Stomach (tissue), 4 donors: ENCODE measurements around the gene KCNQ1.

Experiments used
- EP300 ChIP-seq: sonication (generic); formaldehyde crosslinking; IDR thresholded peaks from one replicate; pipeline ENCODE4 v1.6.1; 2017; ENCODE audit warnings: antibody characterized with exemption
- POLR2A ChIP-seq, 4 donors: fragments of 450-650 bp; IDR thresholded peaks; one replicate each; pipeline ENCODE4 v1.6.1; 2016; ENCODE audit warnings: antibody characterized with exemption in 4 of 4, control low read depth in 2 of 4, mild to moderate bottlenecking in 1 of 4, moderate library complexity in 1 of 4
- POLR2AphosphoS5 ChIP-seq, 3 donors: sonication (generic); formaldehyde crosslinking; IDR thresholded peaks; one replicate each; pipeline ENCODE4 v1.6.1; 2016; ENCODE audit warnings: antibody characterized with exemption in 3 of 3
- TF ChIP-seq, protein P1 (sequence below), 7 experiments: fragments of 450-650 bp in 4 of 7; fragments of 200-600 bp in 3 of 7; sonication (generic) in 3 of 7; IDR thresholded peaks; one replicate each; pipeline ENCODE4 v1.5.1; 2016 to 2019; ENCODE audit warnings: antibody characterized with exemption in 7 of 7, control low read depth in 2 of 7, mild to moderate bottlenecking in 1 of 7

DNA sequence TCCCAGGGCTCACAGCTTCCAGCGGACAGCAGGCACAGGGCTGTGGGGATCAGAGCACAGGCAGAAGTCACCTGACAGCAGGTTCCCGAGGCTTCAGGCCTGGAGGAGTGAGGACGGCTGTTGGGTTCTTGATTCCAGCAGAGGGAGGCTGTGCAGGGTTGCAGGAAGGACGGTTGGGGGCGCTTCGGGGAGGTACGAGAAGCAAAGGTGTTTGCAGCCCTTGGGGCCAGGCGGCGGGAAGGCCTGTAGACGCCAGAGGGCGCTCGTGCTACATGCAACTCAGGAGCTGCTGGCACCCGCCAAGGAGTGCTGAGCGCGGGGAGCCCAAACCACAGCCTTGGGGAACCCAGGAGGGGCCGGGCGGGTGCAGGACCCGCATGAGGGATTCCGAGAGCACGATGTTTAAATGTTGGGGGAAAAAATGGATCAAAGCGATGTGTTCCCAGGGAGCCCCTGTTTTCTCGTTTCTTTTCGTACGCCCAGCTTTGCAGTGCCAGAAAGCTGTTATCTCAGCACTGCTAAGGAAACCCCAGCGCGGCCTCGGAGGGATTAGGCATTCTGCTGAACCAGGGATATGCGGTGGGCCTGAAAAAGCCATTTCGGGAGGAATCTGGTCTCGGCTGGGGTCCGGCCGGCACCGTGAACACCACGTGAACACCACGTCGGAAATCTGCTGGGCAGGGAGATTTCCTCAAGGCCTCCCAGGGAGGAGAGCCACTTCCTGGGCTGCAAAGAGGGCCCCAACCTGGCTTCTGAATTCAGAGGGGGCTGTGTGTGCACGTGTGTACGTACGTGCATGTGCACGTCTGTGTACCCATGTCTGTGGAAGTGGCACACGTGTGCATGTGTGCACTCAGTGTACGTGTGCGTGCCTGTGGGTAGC lies 88.1 kb downstream of the KCNQ1 start:
- TF ChIP-seq, protein P1, sequence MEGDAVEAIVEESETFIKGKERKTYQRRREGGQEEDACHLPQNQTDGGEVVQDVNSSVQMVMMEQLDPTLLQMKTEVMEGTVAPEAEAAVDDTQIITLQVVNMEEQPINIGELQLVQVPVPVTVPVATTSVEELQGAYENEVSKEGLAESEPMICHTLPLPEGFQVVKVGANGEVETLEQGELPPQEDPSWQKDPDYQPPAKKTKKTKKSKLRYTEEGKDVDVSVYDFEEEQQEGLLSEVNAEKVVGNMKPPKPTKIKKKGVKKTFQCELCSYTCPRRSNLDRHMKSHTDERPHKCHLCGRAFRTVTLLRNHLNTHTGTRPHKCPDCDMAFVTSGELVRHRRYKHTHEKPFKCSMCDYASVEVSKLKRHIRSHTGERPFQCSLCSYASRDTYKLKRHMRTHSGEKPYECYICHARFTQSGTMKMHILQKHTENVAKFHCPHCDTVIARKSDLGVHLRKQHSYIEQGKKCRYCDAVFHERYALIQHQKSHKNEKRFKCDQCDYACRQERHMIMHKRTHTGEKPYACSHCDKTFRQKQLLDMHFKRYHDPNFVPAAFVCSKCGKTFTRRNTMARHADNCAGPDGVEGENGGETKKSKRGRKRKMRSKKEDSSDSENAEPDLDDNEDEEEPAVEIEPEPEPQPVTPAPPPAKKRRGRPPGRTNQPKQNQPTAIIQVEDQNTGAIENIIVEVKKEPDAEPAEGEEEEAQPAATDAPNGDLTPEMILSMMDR (IDR thresholded peaks at IDR 0.05), result peak in 6 of 7 experiments; percentile 55 to 100 (median 99)
- TF ChIP-seq POLR2AphosphoS5 (IDR thresholded peaks at IDR 0.05), result peak; percentile 14 to 77 (median 25)
- TF ChIP-seq POLR2A (IDR thresholded peaks at IDR 0.05), result no peak
- TF ChIP-seq EP300, result no peak
